Measurements from ENCODE around the gene EPB42.
"Not testable (repeated sequence)": the region's sequence is repeated elsewhere in the genome, so short reads cannot be mapped to it uniquely, and the experiment has no call there.

Gene EPB42

GRCh38 chr15:43242616-43243015 is 21.8 kb upstream of the EPB42 start:
- in situ Hi-C loops (cut with HindIII; ENCODE audit: low sequenced_read_pairs): loop anchor here (10.0 kb wide), 1 partner anchor 62 kb away; the partner anchor contains the start of gene TGM7

- in situ Hi-C loops (cut with HindIII; ENCODE audit: low sequenced_read_pairs): loop anchor here (10.0 kb wide), 1 partner anchor 64 kb away; the partner anchor contains the start of gene TGM7
These were observed 20.3 kb upstream of the EPB42 start for GRCh38 chr15:43241100-43241499.

GRCh38 chr15:43239732-43240491 is 19.1 kb upstream of the EPB42 start:
- in situ Hi-C loops (cut with HindIII; ENCODE audit: low sequenced_read_pairs): loop anchor here (10.0 kb wide), 1 partner anchor 65 kb away; the partner anchor contains the start of gene TGM7

- in situ Hi-C loops (cut with HindIII; ENCODE audit: low sequenced_read_pairs): no loop called here
These were observed 17.9 kb upstream of the EPB42 start for GRCh38 chr15:43238671-43239131.

GRCh38 chr15:43237842-43238470 is 17.1 kb upstream of the EPB42 start:
- in situ Hi-C loops (cut with HindIII; ENCODE audit: low sequenced_read_pairs): no loop called here

- in situ Hi-C loops (cut with HindIII; ENCODE audit: low sequenced_read_pairs): no loop called here
These were observed 14.7 kb upstream of the EPB42 start for GRCh38 chr15:43235536-43235935.

GRCh38 chr15:43232289-43232874 is 11.6 kb upstream of the EPB42 start:
- in situ Hi-C loops (cut with HindIII; ENCODE audit: low sequenced_read_pairs): no loop called here

- in situ Hi-C loops (cut with HindIII; ENCODE audit: low sequenced_read_pairs): no loop called here
These were observed 9.9 kb upstream of the EPB42 start for GRCh38 chr15:43230640-43231115.

GRCh38 chr15:43229977-43230376 is 9.2 kb upstream of the EPB42 start:
- in situ Hi-C loops (cut with HindIII; ENCODE audit: low sequenced_read_pairs): no loop called here

- in situ Hi-C loops (cut with HindIII; ENCODE audit: low sequenced_read_pairs): no loop called here
These were observed 5.9 kb upstream of the EPB42 start for GRCh38 chr15:43226436-43227305.

- in situ Hi-C loops (cut with HindIII; ENCODE audit: low sequenced_read_pairs): not testable (repeated sequence)
These were observed 5.1 kb upstream of the EPB42 start for GRCh38 chr15:43225950-43226255.

GRCh38 chr15:43225201-43225949 is 4.6 kb upstream of the EPB42 start:
- in situ Hi-C loops (cut with HindIII; ENCODE audit: low sequenced_read_pairs): no loop called here

GRCh38 chr15:43221422-43221821 is 604 bp upstream of the EPB42 start:
- in situ Hi-C loops (cut with HindIII; ENCODE audit: low sequenced_read_pairs): no loop called here

GRCh38 chr15:43219929-43220928 is 589 bp downstream of the EPB42 start:
- in situ Hi-C loops (cut with HindIII; ENCODE audit: low sequenced_read_pairs): no loop called here

- in situ Hi-C loops (cut with HindIII; ENCODE audit: low sequenced_read_pairs): no loop called here
These were observed 1.7 kb downstream of the EPB42 start for GRCh38 chr15:43218908-43219706.

- in situ Hi-C loops (cut with HindIII; ENCODE audit: low sequenced_read_pairs): no loop called here
These were observed 4.9 kb downstream of the EPB42 start for GRCh38 chr15:43215961-43216360.

- in situ Hi-C loops (cut with HindIII; ENCODE audit: low sequenced_read_pairs): no loop called here
These were observed 6.1 kb downstream of the EPB42 start for GRCh38 chr15:43214592-43215295.

- in situ Hi-C loops (cut with HindIII; ENCODE audit: low sequenced_read_pairs): no loop called here
These were observed 6.6 kb downstream of the EPB42 start for GRCh38 chr15:43214169-43214568.
